HCT116 (cell line): ENCODE results near the gene C1QTNF4. TPM values are rescaled to one million over a fixed set of nuclear protein-coding genes. Genes with fewer than 3 reads are reported as not detected.

Experiments
- ATAC-seq: fragments of 200-7000 bp; cut with Tn5 transposase; 2 replicates; pipeline ENCODE4 v1.9.1; 2020; ENCODE audit warnings: mild to moderate bottlenecking, moderate library complexity
- BruUV-seq: library from RNA; stranded (reverse); fragments of 400-500 nt; replicated peaks from 2 replicates; lab custom pipeline; 2021; lab: Mats Ljungman, UMichigan
- CTCF ChIA-PET: fragments of 300-600 bp; sonication (Branson Sonifier 250); formaldehyde crosslinking; loops from one replicate; lab custom pipeline; 2021; ENCODE audit warnings: antibody characterized with exemption; lab: Charles Lee
- POLR2A ChIA-PET: fragments of 300-600, 350-600 bp; sonication (Branson Sonifier 250); formaldehyde crosslinking; loops from one replicate; lab custom pipeline; 2021; ENCODE audit warnings: antibody characterized with exemption; lab: Charles Lee
- RAD21 ChIA-PET, 2 experiments: fragments of 300-600 bp; sonication (Branson Sonifier 250); formaldehyde crosslinking; loops; one replicate each; lab custom pipeline; 2023; ENCODE audit warnings: low total read pairs in 2 of 2; ENCODE audit not compliant: uncharacterized antibody in 2 of 2, unreplicated experiment in 2 of 2, low non-redundant PET in 1 of 2; lab: Charles Lee
- DNase-seq: peaks from one replicate; pipeline ENCODE4 v3.0.0-alpha.2; 2010; ENCODE audit warnings: low read depth, low spot score
- H2AFZ ChIP-seq: fragments of 200-600 bp; shearing (Covaris generic), sonication (generic); 2 replicates; pipeline ENCODE4 v1.6.1; 2017; ENCODE audit warnings: low read depth, mixed run types, mixed read lengths, antibody characterized with exemption, low read length; ENCODE audit not compliant: poor library complexity, severe bottlenecking
- H3K27ac ChIP-seq: 2 replicates; pipeline ENCODE4 v1.5.1; 2012; ENCODE audit warnings: low read depth, low read length
- H3K27me3 ChIP-seq: fragments of 200-600 bp; sonication (generic); 2 replicates; pipeline ENCODE4 v1.6.1; 2016; ENCODE audit warnings: mixed run types, low read length, mixed read lengths; ENCODE audit not compliant: insufficient read depth
- H3K36me3 ChIP-seq, 2 experiments: fragments of 200-500 bp in 1 of 2; fragments of 200-600 bp in 1 of 2; sonication (Bioruptor generic) in 1 of 2; sonication (generic) in 1 of 2; 2 replicates each; pipeline versions ENCODE4 v1.5.1 to v1.6.1; 2014 to 2016; ENCODE audit warnings: low read length in 2 of 2, inconsistent platforms in 1 of 2, mixed read lengths in 1 of 2, mixed run types in 1 of 2; ENCODE audit not compliant: insufficient read depth in 2 of 2, control insufficient read depth in 1 of 2
- H3K4me1 ChIP-seq, 2 experiments: fragments of 200-600 bp in 1 of 2; sonication (generic) in 1 of 2; 2 replicates each; pipeline versions ENCODE4 v1.5.1 to v1.6.1; 2012 to 2017; ENCODE audit warnings: low read length in 2 of 2, inconsistent platforms in 1 of 2, mild to moderate bottlenecking in 1 of 2, mixed read lengths in 1 of 2, mixed run types in 1 of 2, moderate library complexity in 1 of 2; ENCODE audit not compliant: insufficient read depth in 2 of 2, control insufficient read depth in 1 of 2
- H3K4me2 ChIP-seq: fragments of 200-600 bp; sonication (generic); 2 replicates; pipeline ENCODE4 v1.6.1; 2017; ENCODE audit warnings: mixed run types, low read length, mixed read lengths
- H3K4me3 ChIP-seq, 2 experiments: fragments of 200-600 bp in 1 of 2; sonication (generic) in 1 of 2; replicated peaks in 1 of 2; 2 replicates each; pipeline ENCODE4 v1.5.1; 2011 to 2016; ENCODE audit warnings: low read length in 2 of 2, control low read depth in 1 of 2, low read depth in 1 of 2, mild to moderate bottlenecking in 1 of 2, mixed read lengths in 1 of 2, mixed run types in 1 of 2
- H3K79me2 ChIP-seq: fragments of 200-600 bp; sonication (generic); 2 replicates; pipeline ENCODE4 v1.6.1; 2017; ENCODE audit warnings: mild to moderate bottlenecking, mixed run types, low read length, moderate library complexity, mixed read lengths; ENCODE audit not compliant: insufficient read depth
- H3K9ac ChIP-seq: fragments of 200-600 bp; sonication (generic); 2 replicates; pipeline ENCODE4 v1.6.1; 2016; ENCODE audit warnings: low read length, mixed read lengths
- H3K9me2 ChIP-seq: fragments of 200-600 bp; sonication (generic), shearing (Covaris generic); 2 replicates; pipeline ENCODE4 v1.6.1; 2017; ENCODE audit warnings: mixed run types, mild to moderate bottlenecking, moderate library complexity; ENCODE audit not compliant: insufficient read depth
- H3K9me3 ChIP-seq, 2 experiments: fragments of 200-500 bp in 1 of 2; fragments of 200-600 bp in 1 of 2; sonication (Bioruptor generic) in 1 of 2; sonication (generic) in 1 of 2; 2 replicates each; pipeline ENCODE4 v1.6.1; 2014 to 2017; ENCODE audit warnings: low read length in 2 of 2, mixed read lengths in 2 of 2, inconsistent platforms in 1 of 2, low read depth in 1 of 2, mild to moderate bottlenecking in 1 of 2, mixed run types in 1 of 2, moderate library complexity in 1 of 2; ENCODE audit not compliant: control insufficient read depth in 1 of 2, insufficient read depth in 1 of 2
- H4K20me1 ChIP-seq: fragments of 200-600 bp; sonication (generic), shearing (Covaris generic); 2 replicates; pipeline ENCODE4 v1.6.1; 2017; ENCODE audit warnings: mixed run types, mild to moderate bottlenecking, moderate library complexity; ENCODE audit not compliant: insufficient read depth
- CTCF ChIP-seq, 3 experiments: fragments of 200-600 bp in 1 of 3; sonication (generic) in 1 of 3; IDR thresholded peaks in 2 of 3; conservative IDR thresholded peaks in 1 of 3; 2 replicates each; pipeline ENCODE4 v1.5.1; 2012 to 2017; ENCODE audit warnings: low read depth in 2 of 3, low read length in 2 of 3, antibody characterized with exemption in 1 of 3, borderline replicate concordance in 1 of 3, control low read depth in 1 of 3, mild to moderate bottlenecking in 1 of 3, mixed read lengths in 1 of 3, mixed run types in 1 of 3, moderate library complexity in 1 of 3; ENCODE audit not compliant: insufficient read depth in 1 of 3
- ELF1 ChIP-seq: IDR thresholded peaks from 2 replicates; pipeline ENCODE4 v1.6.1; 2012; ENCODE audit warnings: low read depth, borderline replicate concordance
- EZH2 ChIP-seq: fragments of 200-600 bp; sonication (generic); IDR thresholded peaks from 2 replicates; pipeline ENCODE4 v1.6.1; 2017; ENCODE audit warnings: antibody characterized with exemption, mixed run types
- EZH2phosphoT487 ChIP-seq: fragments of 200-600 bp; IDR thresholded peaks from 2 replicates; pipeline ENCODE4 v1.6.1; 2018; ENCODE audit warnings: antibody characterized with exemption, borderline replicate concordance
- JUND ChIP-seq: IDR thresholded peaks from 2 replicates; pipeline ENCODE4 v1.6.1; 2012
- POLR2A ChIP-seq: IDR thresholded peaks from 2 replicates; pipeline ENCODE4 v1.7.0; 2011; ENCODE audit warnings: borderline replicate concordance; ENCODE audit not compliant: insufficient read depth, insufficient read length; ENCODE audit errors: extremely low read depth
- RAD21 ChIP-seq: IDR thresholded peaks from 2 replicates; pipeline ENCODE4 v1.6.1; 2012; ENCODE audit warnings: low read depth, mild to moderate bottlenecking
- SRF ChIP-seq: IDR thresholded peaks from 2 replicates; pipeline ENCODE4 v1.6.1; 2012; ENCODE audit warnings: low read depth
- TCF7L2 ChIP-seq: IDR thresholded peaks from 2 replicates; pipeline ENCODE4 v1.7.0; 2011; ENCODE audit warnings: borderline replicate concordance, inconsistent platforms; ENCODE audit not compliant: insufficient read depth, insufficient read length; ENCODE audit errors: extremely low read depth
- YY1 ChIP-seq: IDR thresholded peaks from 2 replicates; pipeline ENCODE4 v1.6.1; 2011; ENCODE audit warnings: low read length, low read depth, moderate library complexity, mild to moderate bottlenecking; ENCODE audit not compliant: insufficient replicate concordance; ENCODE audit errors: extremely low read depth
- ZBTB33 ChIP-seq: IDR thresholded peaks from 2 replicates; pipeline ENCODE4 v1.6.1; 2011; ENCODE audit warnings: mild to moderate bottlenecking, low read length, moderate library complexity; ENCODE audit not compliant: insufficient replicate concordance; ENCODE audit errors: extremely low read depth
- ZNF274 ChIP-seq: fragments of 200-500 bp; sonication (Bioruptor generic); IDR thresholded peaks from 2 replicates; pipeline ENCODE4 v1.6.1; 2014; ENCODE audit warnings: mild to moderate bottlenecking, low read depth, low read length, inconsistent platforms
- intact Hi-C: fragments of 100-400 bp; cut with micrococcal nuclease; formaldehyde crosslinking; loops from 2 replicates; pipeline ENCODE4 v1.10.0; 2022
- total RNA-seq: library from RNA; stranded (reverse); gene quantifications from one replicate; pipeline ENCODE4 v1.2.1, GENCODE V29; 2021; ENCODE audit not compliant: unreplicated experiment
- TF ChIP-seq, protein P1 (sequence below): IDR thresholded peaks from 2 replicates; pipeline ENCODE4 v1.6.1; 2012

The C1QTNF4 gene
- total RNA-seq, 1 experiment from 2014 or later: 0.34 TPM

GRCh38 chr11:47626234-47626633, 32.0 kb upstream of the C1QTNF4 start:
- ChIA-PET POLR2A (no interaction called here), CTCF (no interaction called here)
- BruUV-seq: no TSS peak

DNA sequence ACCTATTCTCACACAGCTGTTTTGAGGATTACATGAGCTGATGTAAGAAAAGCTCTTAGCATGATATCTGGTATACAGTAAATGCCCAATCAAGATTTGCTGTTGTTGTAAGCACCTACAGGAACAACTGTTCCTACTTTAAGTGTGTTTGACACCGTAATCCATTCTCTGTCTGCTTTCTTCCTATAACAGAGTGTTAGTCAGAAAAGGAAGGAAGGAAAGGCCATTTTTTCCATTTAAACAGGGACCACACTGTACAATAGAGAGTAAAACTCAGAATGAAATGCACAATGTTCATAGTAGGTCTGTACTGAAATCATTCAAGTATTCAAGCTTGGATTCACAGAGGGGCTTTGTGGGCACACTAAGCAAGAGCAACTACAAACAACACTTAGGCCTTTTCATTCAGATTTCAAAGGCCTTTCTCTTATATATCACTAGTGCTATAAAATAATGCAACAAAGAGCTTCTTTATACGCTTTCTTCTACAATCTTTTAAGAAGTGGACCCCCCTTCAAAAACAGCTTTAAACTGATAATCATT, 26.7 kb upstream of the C1QTNF4 start:
- H3K4me2 ChIP-seq: no peak overlapping the region
- no TSS peak for BruUV-seq
- no peak overlapping the region for H2AFZ ChIP-seq
- H3K4me3 ChIP-seq: no peak overlapping the region
- ChIA-PET RAD21 (no interaction called here), CTCF (no interaction called here), POLR2A (no interaction called here)
- H3K9ac ChIP-seq: no peak overlapping the region
- H3K9me3 ChIP-seq: no peaks in the 10 kb centered on the region
- no peaks in the 10 kb centered on the region for H3K79me2 ChIP-seq
- intact Hi-C loops: no loop called here
- H4K20me1 ChIP-seq: no peaks in the 10 kb centered on the region; the same call in 1 of the 2 replicates
- H3K27ac ChIP-seq: no peak overlapping the region
- no peaks in the 10 kb centered on the region for H3K9me2 ChIP-seq
- H3K4me1 ChIP-seq: no peaks in the 10 kb centered on the region
- DNase-seq (no peak), ATAC-seq (no peak)
- no peaks in the 10 kb centered on the region for H3K27me3 ChIP-seq
- peaks cover 34 to 43% of the 10 kb centered on the region in 2 experiments for H3K36me3 ChIP-seq
- TF ChIP-seq ZNF274: no peak
- no peak for TF ChIP-seq EZH2
- TF ChIP-seq YY1: no peak
- TF ChIP-seq ZBTB33: no peak
- TF ChIP-seq, protein P1, sequence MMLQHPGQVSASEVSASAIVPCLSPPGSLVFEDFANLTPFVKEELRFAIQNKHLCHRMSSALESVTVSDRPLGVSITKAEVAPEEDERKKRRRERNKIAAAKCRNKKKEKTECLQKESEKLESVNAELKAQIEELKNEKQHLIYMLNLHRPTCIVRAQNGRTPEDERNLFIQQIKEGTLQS: no peak
- TF ChIP-seq JUND: no peak
- TF ChIP-seq ELF1: no peak
- no peak for TF ChIP-seq TCF7L2
- no peak for TF ChIP-seq POLR2A
- no peak for TF ChIP-seq SRF
- TF ChIP-seq RAD21: no peak
- TF ChIP-seq EZH2phosphoT487: no peak

More at GRCh38 chr11:47626234-47626633, 32.0 kb upstream of the C1QTNF4 start:
- H3K4me2 ChIP-seq: no peak overlapping the region
- no peak overlapping the region for H3K4me3 ChIP-seq
- H3K9ac ChIP-seq: no peak overlapping the region
- peaks cover 47 to 56% of the 10 kb centered on the region in 2 experiments for H3K36me3 ChIP-seq
- DNase-seq (no peak), ATAC-seq (no peak)
- H3K9me2 ChIP-seq: no peaks in the 10 kb centered on the region
- RAD21 ChIA-PET: no interaction called here
- no peak overlapping the region for H3K27ac ChIP-seq
- no peak overlapping the region for H2AFZ ChIP-seq
- intact Hi-C loops: no loop called here
- no peaks in the 10 kb centered on the region for H3K9me3 ChIP-seq
- H3K79me2 ChIP-seq: no peaks in the 10 kb centered on the region
- TF ChIP-seq CTCF (IDR thresholded peaks at IDR 0.05 in 2 of 3, conservative IDR thresholded peaks at IDR 0.05 in 1 of 3; ENCODE audit: borderline replicate concordance in 1 of 3, insufficient read depth in 1 of 3, low read depth in 2 of 3, low read length in 2 of 3) (no peak), EZH2 (no peak)
- no peaks in the 10 kb centered on the region for H3K4me1 ChIP-seq
- H3K27me3 ChIP-seq: no peaks in the 10 kb centered on the region
- no peaks in the 10 kb centered on the region for H4K20me1 ChIP-seq
